H1 (cell line): ENCODE results near the gene BCL2L11. TPM values are rescaled to one million over a fixed set of nuclear protein-coding genes. Genes with fewer than 3 reads are reported as not detected.

Source experiments
- CTCF ChIA-PET: fragments of 300-600 bp; sonication (Branson Sonifier 250); formaldehyde crosslinking; loops from one replicate; lab custom pipeline; 2021; ENCODE audit not compliant: partially characterized antibody; lab: Charles Lee
- POLR2A ChIA-PET: fragments of 300-600 bp; sonication (Branson Sonifier 250); formaldehyde crosslinking; loops from one replicate; lab custom pipeline; 2021; ENCODE audit warnings: inconsistent platforms; ENCODE audit not compliant: partially characterized antibody; lab: Charles Lee
- DNase-seq, 2 experiments: peaks; one replicate each; pipeline versions ENCODE4 v3.0.0 to v3.0.0-alpha.2; 2010 to 2022; ENCODE audit warnings: low spot score in 2 of 2, low read depth in 1 of 2, mixed read lengths in 1 of 2
- FAIRE-seq: peaks from 2 replicates; lab custom pipeline; 2011; peaks lifted over from hg19 to GRCh38; lab: Jason Lieb, UNC
- H2AFZ ChIP-seq: 2 replicates; pipeline ENCODE4 v1.8.1; 2012; ENCODE audit warnings: low read length, inconsistent platforms
- H2AK5ac ChIP-seq: 2 replicates; pipeline ENCODE4 v1.6.1; 2013; ENCODE audit warnings: low read depth, low read length
- H2BK120ac ChIP-seq: replicated peaks from 2 replicates; pipeline ENCODE3; 2013; ENCODE audit warnings: low read depth, low read length, inconsistent platforms
- H2BK12ac ChIP-seq: 2 replicates; pipeline ENCODE4 v1.6.1; 2013; ENCODE audit warnings: low read depth, low read length
- H2BK15ac ChIP-seq: 2 replicates; pipeline ENCODE4 v1.6.1; 2013; ENCODE audit warnings: low read length
- H2BK20ac ChIP-seq: 2 replicates; pipeline ENCODE4 v1.6.1; 2013; ENCODE audit warnings: low read length
- H2BK5ac ChIP-seq: 2 replicates; pipeline ENCODE4 v1.6.1; 2013; ENCODE audit warnings: low read depth, low read length
- H3K14ac ChIP-seq: 2 replicates; pipeline ENCODE4 v1.6.1; 2013; ENCODE audit warnings: inconsistent platforms; ENCODE audit not compliant: insufficient read length
- H3K18ac ChIP-seq: 2 replicates; pipeline ENCODE4 v1.6.1; 2013; ENCODE audit warnings: low read length; ENCODE audit errors: extremely low read depth
- H3K23ac ChIP-seq: 2 replicates; pipeline ENCODE4 v1.6.1; 2013; ENCODE audit warnings: inconsistent platforms; ENCODE audit not compliant: insufficient read length
- H3K23me2 ChIP-seq: 2 replicates; pipeline ENCODE4 v1.6.1; 2013; ENCODE audit warnings: low read depth, low read length
- H3K27ac ChIP-seq: 2 replicates; pipeline ENCODE4 v1.6.1; 2011; ENCODE audit warnings: low read depth, low read length, inconsistent platforms
- H3K27me3 ChIP-seq, 4 experiments: replicated peaks in 1 of 4; 1 replicate in 1 of 4; 2 replicates in 3 of 4; pipeline versions ENCODE4 v1.6.1 to v1.8.1; 2011 to 2013; ENCODE audit warnings: low read length in 3 of 4, mild to moderate bottlenecking in 3 of 4, inconsistent platforms in 2 of 4, mixed read lengths in 2 of 4, moderate library complexity in 1 of 4; ENCODE audit not compliant: control insufficient read depth in 3 of 4, insufficient read depth in 3 of 4; ENCODE audit errors: extremely low read depth in 1 of 4
- H3K36me3 ChIP-seq, 4 experiments: 2 replicates each; pipeline versions ENCODE4 v1.6.1 to v1.8.1; 2011 to 2013; ENCODE audit warnings: mild to moderate bottlenecking in 4 of 4, low read length in 3 of 4, moderate library complexity in 2 of 4, control low read depth in 1 of 4, inconsistent platforms in 1 of 4; ENCODE audit not compliant: insufficient read depth in 4 of 4, control insufficient read depth in 2 of 4
- H3K4ac ChIP-seq: replicated peaks from 2 replicates; pipeline ENCODE3; 2013; ENCODE audit warnings: low read length, low read depth, mixed read lengths, inconsistent platforms; ENCODE audit not compliant: insufficient read length
- H3K4me1 ChIP-seq, 4 experiments: replicated peaks in 1 of 4; 1 replicate in 1 of 4; 2 replicates in 3 of 4; pipeline versions ENCODE4 v1.6.1 to v1.8.1; 2011 to 2013; ENCODE audit warnings: low read length in 3 of 4, inconsistent platforms in 2 of 4, mixed read lengths in 1 of 4; ENCODE audit not compliant: insufficient read depth in 4 of 4, control insufficient read depth in 3 of 4
- H3K4me2 ChIP-seq, 2 experiments: 2 replicates each; pipeline versions ENCODE4 v1.6.1 to v1.8.1; 2011 to 2013; ENCODE audit warnings: low read depth in 2 of 2, low read length in 2 of 2, control low read depth in 1 of 2, inconsistent platforms in 1 of 2, mild to moderate bottlenecking in 1 of 2; ENCODE audit not compliant: insufficient read depth in 1 of 2
- H3K4me3 ChIP-seq, 4 experiments: fragments of 200-600, 300-600 bp in 1 of 4; sonication (generic), shearing (Covaris generic), sonication (Bioruptor Twin) in 1 of 4; 2 replicates each; pipeline versions ENCODE4 v1.5.1 to v1.8.1; 2011 to 2016; ENCODE audit warnings: low read length in 4 of 4, low read depth in 3 of 4, control low read depth in 2 of 4, inconsistent platforms in 2 of 4, mild to moderate bottlenecking in 2 of 4, mixed read lengths in 1 of 4, moderate library complexity in 1 of 4; ENCODE audit not compliant: insufficient read depth in 2 of 4; ENCODE audit errors: extremely low read depth in 1 of 4
- H3K56ac ChIP-seq: replicated peaks from 2 replicates; pipeline ENCODE3; 2013; ENCODE audit warnings: low read depth, mild to moderate bottlenecking, mixed read lengths, low read length, inconsistent platforms; ENCODE audit not compliant: insufficient read length
- H3K79me1 ChIP-seq: 2 replicates; pipeline ENCODE4 v1.6.1; 2013; ENCODE audit warnings: low read depth, low read length, control low read depth
- H3K79me2 ChIP-seq, 2 experiments: 2 replicates each; pipeline versions ENCODE4 v1.6.1 to v1.8.1; 2012 to 2013; ENCODE audit warnings: low read length in 2 of 2, mild to moderate bottlenecking in 2 of 2, inconsistent platforms in 1 of 2; ENCODE audit not compliant: insufficient read depth in 2 of 2, control insufficient read depth in 1 of 2
- H3K9ac ChIP-seq, 4 experiments: replicated peaks in 1 of 4; 1 replicate in 1 of 4; 2 replicates in 3 of 4; pipeline versions ENCODE4 v1.6.1 to v1.8.1; 2011 to 2013; ENCODE audit warnings: low read depth in 3 of 4, low read length in 3 of 4, control low read depth in 2 of 4, mild to moderate bottlenecking in 2 of 4, moderate library complexity in 2 of 4, inconsistent platforms in 1 of 4; ENCODE audit errors: extremely low read depth in 1 of 4
- H3K9me3 ChIP-seq, 2 experiments: 2 replicates each; pipeline versions ENCODE4 v1.6.1 to v1.8.1; 2012 to 2013; ENCODE audit warnings: mild to moderate bottlenecking in 2 of 2, moderate library complexity in 2 of 2, control low read depth in 1 of 2, inconsistent platforms in 1 of 2, low read depth in 1 of 2, low read length in 1 of 2, mixed read lengths in 1 of 2; ENCODE audit not compliant: insufficient read depth in 2 of 2
- H4K20me1 ChIP-seq, 2 experiments: replicated peaks in 1 of 2; 2 replicates each; pipeline versions ENCODE3 to v1.8.1; 2011 to 2013; ENCODE audit warnings: inconsistent platforms in 2 of 2, low read length in 2 of 2, mild to moderate bottlenecking in 1 of 2; ENCODE audit not compliant: insufficient read depth in 2 of 2, control insufficient read depth in 1 of 2
- H4K5ac ChIP-seq: 2 replicates; pipeline ENCODE4 v1.6.1; 2013; ENCODE audit warnings: low read length, low read depth, mixed read lengths, inconsistent platforms; ENCODE audit not compliant: insufficient read length
- H4K8ac ChIP-seq: 2 replicates; pipeline ENCODE4 v1.8.0; 2013; ENCODE audit warnings: mild to moderate bottlenecking, moderate library complexity, low read length, inconsistent platforms; ENCODE audit not compliant: insufficient read depth; ENCODE audit errors: extremely low read depth
- H4K91ac ChIP-seq: replicated peaks from 2 replicates; pipeline ENCODE3; 2013; ENCODE audit warnings: low read length, mixed read lengths, inconsistent platforms; ENCODE audit not compliant: insufficient read length
- BCL11A ChIP-seq, 2 experiments: IDR thresholded peaks; one replicate each; pipeline ENCODE4 v1.6.1; 2011; ENCODE audit warnings: low read depth in 2 of 2, low read length in 2 of 2, mild to moderate bottlenecking in 2 of 2
- NANOG ChIP-seq: IDR thresholded peaks from 2 replicates; pipeline ENCODE4 v1.6.1; 2011; ENCODE audit warnings: low read length, low read depth, mild to moderate bottlenecking, inconsistent platforms; ENCODE audit not compliant: insufficient read depth, poor library complexity, severe bottlenecking
- RAD21 ChIP-seq, 2 experiments: IDR thresholded peaks in 1 of 2; conservative IDR thresholded peaks in 1 of 2; 2 replicates each; pipeline ENCODE4 v1.6.1; 2011; ENCODE audit warnings: low read depth in 2 of 2, low read length in 2 of 2, improper control_type of control experiment in 1 of 2, inconsistent platforms in 1 of 2, mild to moderate bottlenecking in 1 of 2, moderate library complexity in 1 of 2
- RNF2 ChIP-seq: fragments of 200-900, 300-1000 bp; sonication (generic); IDR thresholded peaks from 2 replicates; pipeline ENCODE4 v1.7.1; 2016; ENCODE audit warnings: borderline replicate concordance, low read depth, mild to moderate bottlenecking, antibody characterized with exemption, low read length; ENCODE audit not compliant: poor library complexity, severe bottlenecking; ENCODE audit errors: missing control alignments
- TAF1 ChIP-seq: IDR thresholded peaks from 2 replicates; pipeline ENCODE4 v1.6.1; 2011; ENCODE audit warnings: mild to moderate bottlenecking, low read depth, low read length
- USF2 ChIP-seq: IDR thresholded peaks from 2 replicates; pipeline ENCODE4 v1.6.1; 2011; ENCODE audit warnings: low read length, improper control_type of control experiment
- WGBS, 2 experiments: shearing (Covaris generic) in 1 of 2; methylation state at CpG; one replicate each; pipeline versions ENCODE4 v1.1.6 to v1.1.7; 2013 to 2015; ENCODE audit warnings: low lambda C conversion rate in 2 of 2, mixed read lengths in 2 of 2, inconsistent platforms in 1 of 2, low coverage in 1 of 2, missing lambda C conversion rate in 1 of 2; ENCODE audit not compliant: insufficient replicate concordance in 2 of 2, insufficient coverage in 1 of 2, insufficient read length in 1 of 2; ENCODE audit errors: extremely low coverage in 1 of 2, missing lambda C conversion rate in 1 of 2; 5-methylcytosine and 5-hydroxymethylcytosine counted together
- polyA plus RNA-seq, 7 experiments: library from polyadenylated mRNA; depleted of rRNA in 3 of 7; stranded (reverse) in 5 of 7; unstranded in 2 of 7; fragments of >200 nt in 5 of 7; fragments of 200-250 nt in 2 of 7; gene quantifications; 1 replicate in 5 of 7; 2 replicates in 1 of 7; 4 replicates in 1 of 7; pipeline versions ENCODE4 v1.2.1 to v1.2.3, GENCODE V29; 2011 to 2013; ENCODE audit warnings: missing spikeins in 2 of 7, mixed read lengths in 2 of 7
- total RNA-seq: library from RNA; stranded (reverse); fragmentation: NEBNext Ultra II Directional; extraction: Animal tissue kit (Norgen Biotek cat#: 25700); gene quantifications from 2 replicates; pipeline ENCODE4 v1.2.1, GENCODE V29; 2021

Gene BCL2L11
- total and polyA plus RNA-seq, 2 of the 8 experiments (the other 6 are each of a cell fraction or from before 2014, with no cell fraction given), result 7.5 to 22.9 TPM

- Histone ChIP-seq H3K27me3 (peaks cover 0 to 3% (median 0%) of the 10 kb centered on the region in 4 experiments; a peak in 2 of 7 replicates), H2AFZ (no peak overlapping the region), H3K4me1 (peaks cover 0 to 10% (median under 1%) of the 10 kb centered on the region in 4 experiments; a peak in 4 of 7 replicates), H3K23ac (no peak overlapping the region), H4K5ac (no peak overlapping the region), H2BK12ac (0 out of 2 replicates have a peak overlapping the region, but pooled peaks have one; percentile 17), H3K18ac (no peak overlapping the region), H3K56ac (no peak overlapping the region), H3K79me2 (no peaks in the 10 kb centered on the region), H3K9me3 (no peaks in the 10 kb centered on the region), H2BK20ac (no peak overlapping the region), H3K36me3 (no peaks in the 10 kb centered on the region; a peak in 1 of 8 replicates), H3K4me2 (no peak overlapping the region), H3K4ac (no peak overlapping the region), H4K91ac (no peak overlapping the region), H2BK120ac (no peak overlapping the region), H4K8ac (no peak overlapping the region; the same call in 1 of the 2 replicates), H3K79me1 (no peaks in the 10 kb centered on the region), H2AK5ac (no peak overlapping the region), H2BK15ac (0 out of 2 replicates have a peak overlapping the region, but pooled peaks have one; percentile 5), H3K14ac (no peak overlapping the region), H3K27ac (no peak overlapping the region), H2BK5ac (no peak overlapping the region), H4K20me1 (peaks cover 0 to 2% of the 10 kb centered on the region in 2 experiments), H3K23me2 (no peaks in the 10 kb centered on the region), H3K4me3 (no peak overlapping the region), H3K9ac (no peak overlapping the region)
- no peak for TF ChIP-seq TAF1
- TF ChIP-seq BCL11A (IDR thresholded peaks at IDR 0.05; ENCODE audit: low read depth in 2 of 2, low read length in 2 of 2), result no peak
- TF ChIP-seq RAD21 (IDR thresholded peaks at IDR 0.05 in 1 of 2, conservative IDR thresholded peaks at IDR 0.05 in 1 of 2; ENCODE audit: low read depth in 2 of 2, low read length in 2 of 2), result no peak
- TF ChIP-seq RNF2, result no peak
- TF ChIP-seq USF2, result no peak
- no peak for TF ChIP-seq NANOG
- WGBS, 2 experiments, result 91% methylated on average over 5 of the region's 5 CpGs; no CpG with 5 or more reads in 1 of the 2 experiments
- POLR2A ChIA-PET, result no interaction called here
- CTCF ChIA-PET, result interaction anchor here (0.6 to 0.9 kb wide), 2 partner anchors 22 to 361 kb away, joined by 3 read pairs; no protein-coding TSS in a partner anchor
- no peak for FAIRE-seq
- DNase-seq, result no peak
These were observed 52.0 kb downstream of the BCL2L11 start for GRCh38 chr2:111172666-111173065.
